ENCODE data around the gene AURKB.
A peak's percentile ranks its signal among the peaks of the same experiment; 100 is the strongest.
"Not testable (repeated sequence)": the region's sequence is repeated elsewhere in the genome, so short reads cannot be mapped to it uniquely, and the experiment has no call there.

Gene AURKB

DNA sequence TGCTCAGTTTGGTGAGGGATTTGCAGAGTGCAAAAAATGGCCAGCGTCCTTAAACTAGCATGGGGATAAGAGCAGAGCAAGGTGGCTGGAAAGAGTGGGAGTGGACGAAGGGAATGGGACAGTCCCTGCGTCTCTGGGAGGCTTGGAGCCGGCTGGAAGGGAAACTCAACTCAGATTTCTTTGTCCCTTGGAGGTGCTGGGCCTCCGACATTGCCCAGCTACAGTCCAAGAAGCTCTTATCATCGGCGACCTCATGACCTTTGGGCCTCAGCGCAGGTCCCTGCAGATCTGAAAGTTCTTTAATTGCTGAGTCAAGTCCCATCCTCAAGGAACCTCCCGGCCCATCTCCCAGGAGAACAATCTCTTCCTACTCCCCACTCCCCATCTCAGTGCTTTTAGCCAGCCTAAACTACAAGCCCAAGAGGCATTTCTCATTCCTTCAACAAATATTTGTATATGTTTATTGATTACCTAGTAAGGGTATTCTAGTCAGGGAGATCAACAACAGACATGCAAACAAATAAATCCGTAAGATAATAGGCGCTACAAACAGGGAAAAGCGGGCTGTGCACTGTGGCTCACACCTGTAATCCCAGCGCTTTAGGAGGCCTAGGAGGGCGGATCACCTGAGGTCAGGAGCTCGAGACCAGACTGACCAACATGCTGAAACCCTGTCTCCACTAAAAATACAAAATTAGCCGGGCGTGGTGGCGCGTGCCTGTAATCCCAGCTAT lies 33.2 kb downstream of the AURKB start:
- Histone ChIP-seq H3K4me3 (ENCODE audit: low read depth in 1 of 2, low read length in 1 of 2) (peak overlapping the region; percentile 68 to 85), H3K27ac (no peak overlapping the region), H3K9me3 (no peaks in the 10 kb centered on the region), H3K36me3 (no peaks in the 10 kb centered on the region), H3K4me1 (ENCODE audit: control insufficient read depth in 1 of 2, insufficient read depth in 1 of 2, low read depth in 1 of 2, low read length in 1 of 2) (peaks cover 33 to 38% of the 10 kb centered on the region in 2 experiments), H3K27me3 (peaks cover 4% of the 10 kb centered on the region)
- TF ChIP-seq, protein P1, sequence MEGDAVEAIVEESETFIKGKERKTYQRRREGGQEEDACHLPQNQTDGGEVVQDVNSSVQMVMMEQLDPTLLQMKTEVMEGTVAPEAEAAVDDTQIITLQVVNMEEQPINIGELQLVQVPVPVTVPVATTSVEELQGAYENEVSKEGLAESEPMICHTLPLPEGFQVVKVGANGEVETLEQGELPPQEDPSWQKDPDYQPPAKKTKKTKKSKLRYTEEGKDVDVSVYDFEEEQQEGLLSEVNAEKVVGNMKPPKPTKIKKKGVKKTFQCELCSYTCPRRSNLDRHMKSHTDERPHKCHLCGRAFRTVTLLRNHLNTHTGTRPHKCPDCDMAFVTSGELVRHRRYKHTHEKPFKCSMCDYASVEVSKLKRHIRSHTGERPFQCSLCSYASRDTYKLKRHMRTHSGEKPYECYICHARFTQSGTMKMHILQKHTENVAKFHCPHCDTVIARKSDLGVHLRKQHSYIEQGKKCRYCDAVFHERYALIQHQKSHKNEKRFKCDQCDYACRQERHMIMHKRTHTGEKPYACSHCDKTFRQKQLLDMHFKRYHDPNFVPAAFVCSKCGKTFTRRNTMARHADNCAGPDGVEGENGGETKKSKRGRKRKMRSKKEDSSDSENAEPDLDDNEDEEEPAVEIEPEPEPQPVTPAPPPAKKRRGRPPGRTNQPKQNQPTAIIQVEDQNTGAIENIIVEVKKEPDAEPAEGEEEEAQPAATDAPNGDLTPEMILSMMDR (IDR thresholded peaks at IDR 0.05): no peak

DNA sequence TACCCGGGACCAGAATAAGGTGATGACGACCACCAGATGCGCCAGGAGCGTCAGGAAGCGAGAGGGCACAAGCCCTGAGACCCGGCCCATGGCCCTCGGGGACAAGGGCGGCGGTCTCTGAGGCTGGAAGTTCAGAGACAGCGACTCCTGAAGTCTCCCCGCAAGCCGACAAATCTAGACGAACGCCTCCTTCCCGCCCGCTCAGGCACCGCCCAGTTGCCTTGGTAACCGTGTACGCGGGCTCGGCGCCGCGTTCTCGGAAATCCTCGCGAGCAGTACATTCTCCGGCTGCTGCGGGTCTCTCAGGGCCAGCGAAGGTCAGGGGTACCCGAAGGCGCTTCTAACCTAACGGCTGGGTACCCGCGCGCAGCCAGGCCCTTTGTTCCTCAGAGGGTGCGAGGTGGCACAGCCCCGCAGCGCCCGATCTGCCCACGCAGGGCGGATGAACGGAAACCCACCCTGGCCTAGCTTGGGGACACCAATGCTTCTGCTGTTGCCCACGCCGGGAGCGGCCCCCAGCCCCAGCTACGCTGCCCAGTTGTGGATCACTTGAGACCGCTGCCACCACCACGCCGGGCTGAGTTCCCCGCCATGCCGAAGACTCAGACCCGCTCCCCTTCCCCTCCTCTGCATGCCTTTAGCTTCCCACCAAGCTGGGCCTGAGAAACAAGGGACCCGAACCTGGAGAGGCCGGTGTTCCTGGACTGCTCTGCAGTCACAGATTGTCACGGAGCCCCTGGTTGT lies 34.0 kb downstream of the AURKB start, which contains the start of gene TMEM107:
Gene TMEM107 (minus strand): TSS at position 184 of the 744 bp plus-strand sequence. CDS start 94 bp downstream, at position 90.
- TF ChIP-seq, protein P1 (IDR thresholded peaks at IDR 0.05): no peak
- peak within 1 kb of the TSS; percentile 68 to 85 for H3K4me3 ChIP-seq (ENCODE audit: low read depth in 1 of 2, low read length in 1 of 2)
- peaks cover 33 to 38% of the 10 kb centered on the region in 2 experiments for H3K4me1 ChIP-seq (ENCODE audit: control insufficient read depth in 1 of 2, insufficient read depth in 1 of 2, low read depth in 1 of 2, low read length in 1 of 2)
- no peaks in the 10 kb centered on the region for H3K9me3 ChIP-seq
- H3K36me3 ChIP-seq: no peaks in the 10 kb centered on the region
- H3K27me3 ChIP-seq: no peaks in the 10 kb centered on the region
- peak within 1 kb of the TSS; percentile 64 for H3K27ac ChIP-seq

DNA sequence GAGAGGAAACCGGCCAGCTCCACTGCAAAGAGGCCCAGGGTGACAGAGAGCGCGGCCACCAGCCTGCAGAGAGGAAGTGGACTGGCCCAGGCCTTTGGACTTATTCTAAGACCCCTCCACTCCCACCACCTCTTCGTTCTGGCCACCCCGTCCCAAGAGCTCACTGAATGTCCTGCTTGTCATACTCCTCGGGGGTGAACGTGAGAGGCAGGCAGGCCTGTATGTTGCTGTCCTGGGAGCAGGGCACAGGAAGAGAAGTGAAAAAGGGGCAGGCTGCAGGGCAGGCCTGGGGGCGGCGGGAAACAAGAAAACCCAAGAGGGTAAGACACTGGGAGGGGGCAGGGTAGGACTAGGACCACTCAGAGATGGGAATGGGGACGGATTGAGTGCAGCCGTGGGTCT lies 34.6 kb downstream of the AURKB start:
- peaks cover 33 to 38% of the 10 kb centered on the region in 2 experiments for H3K4me1 ChIP-seq (ENCODE audit: control insufficient read depth in 1 of 2, insufficient read depth in 1 of 2, low read depth in 1 of 2, low read length in 1 of 2)
- H3K4me3 ChIP-seq (ENCODE audit: low read depth in 1 of 2, low read length in 1 of 2): peak overlapping the region; percentile 68 to 85
- H3K36me3 ChIP-seq: no peaks in the 10 kb centered on the region
- TF ChIP-seq, protein P1 (IDR thresholded peaks at IDR 0.05): no peak
- peak overlapping the region; percentile 64 for H3K27ac ChIP-seq
- no peaks in the 10 kb centered on the region for H3K27me3 ChIP-seq
- H3K9me3 ChIP-seq: no peaks in the 10 kb centered on the region

DNA sequence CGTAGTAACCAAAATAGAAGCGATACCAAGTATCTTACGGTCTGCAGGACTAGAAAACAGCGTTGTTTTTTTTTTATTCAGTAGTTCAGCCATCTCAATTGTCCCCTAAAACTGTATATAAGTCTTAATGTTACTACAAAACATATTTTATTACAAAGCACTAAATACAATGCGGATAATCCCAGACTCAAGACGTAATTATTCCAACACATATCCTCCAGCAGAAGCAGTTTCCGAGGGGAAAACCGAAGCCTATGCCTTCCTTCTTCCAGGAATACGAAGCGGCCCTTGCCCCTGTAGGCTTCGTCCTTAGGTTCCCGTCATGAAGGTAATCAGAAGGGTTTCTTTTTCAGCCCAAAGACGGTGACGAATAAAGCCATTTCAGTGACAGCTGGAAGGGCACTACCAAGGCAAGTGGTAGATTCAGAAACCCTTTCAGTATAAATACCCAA lies 36.5 kb downstream of the AURKB start:
- Histone ChIP-seq H3K4me3 (ENCODE audit: low read depth in 1 of 2, low read length in 1 of 2) (peak overlapping the region; percentile 69 to 83), H3K4me1 (ENCODE audit: control insufficient read depth in 1 of 2, insufficient read depth in 1 of 2, low read depth in 1 of 2, low read length in 1 of 2) (peaks cover 33 to 38% of the 10 kb centered on the region in 2 experiments), H3K27ac (peak overlapping the region; percentile 94), H3K27me3 (no peaks in the 10 kb centered on the region), H3K9me3 (no peaks in the 10 kb centered on the region), H3K36me3 (no peaks in the 10 kb centered on the region)
- TF ChIP-seq, protein P1 (IDR thresholded peaks at IDR 0.05): no peak

DNA sequence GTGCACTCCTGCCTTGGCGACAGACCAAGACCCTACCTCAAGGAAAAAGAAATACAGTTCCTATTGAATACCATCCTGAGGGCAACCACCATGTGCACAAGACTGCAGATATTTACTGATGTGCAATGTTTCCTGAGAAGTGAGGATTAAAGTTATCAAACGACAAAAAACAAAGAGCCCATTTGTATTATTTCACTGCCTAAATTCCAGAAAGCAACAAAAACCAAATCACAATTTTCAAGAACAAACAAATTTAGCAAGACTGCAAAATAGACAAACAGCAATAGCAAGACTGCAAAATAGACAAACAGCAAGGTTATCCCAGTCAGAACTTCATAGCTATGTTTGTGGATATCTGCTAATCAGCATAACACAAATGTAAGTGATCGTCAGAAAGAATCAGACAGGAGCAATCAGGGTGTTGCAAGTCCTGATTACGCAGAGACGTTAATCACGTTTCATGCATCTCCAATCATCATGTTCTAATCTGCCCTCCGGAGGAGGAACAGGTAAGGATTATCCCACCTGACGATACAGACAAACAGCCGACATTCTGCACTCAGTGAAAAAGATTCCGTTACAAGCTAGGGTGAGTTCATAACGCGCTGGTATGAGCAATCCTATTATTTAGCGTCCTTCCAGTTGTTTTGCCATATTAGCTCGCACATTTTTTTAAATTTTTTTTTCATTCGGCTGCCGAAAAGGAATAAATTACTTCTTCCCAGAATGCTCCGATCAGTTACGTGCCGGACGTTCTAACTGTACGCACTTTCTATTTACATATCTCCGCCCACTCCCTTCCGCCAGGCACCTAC lies 37.1 kb downstream of the AURKB start:
- peak overlapping the region; percentile 69 to 83 for H3K4me3 ChIP-seq (ENCODE audit: low read depth in 1 of 2, low read length in 1 of 2)
- H3K27ac ChIP-seq: peak overlapping the region; percentile 94
- H3K9me3 ChIP-seq: no peaks in the 10 kb centered on the region
- H3K27me3 ChIP-seq: no peaks in the 10 kb centered on the region
- TF ChIP-seq, protein P1 (IDR thresholded peaks at IDR 0.05): no peak
- no peaks in the 10 kb centered on the region for H3K36me3 ChIP-seq
- peaks cover 33 to 38% of the 10 kb centered on the region in 2 experiments for H3K4me1 ChIP-seq (ENCODE audit: control insufficient read depth in 1 of 2, insufficient read depth in 1 of 2, low read depth in 1 of 2, low read length in 1 of 2)

DNA sequence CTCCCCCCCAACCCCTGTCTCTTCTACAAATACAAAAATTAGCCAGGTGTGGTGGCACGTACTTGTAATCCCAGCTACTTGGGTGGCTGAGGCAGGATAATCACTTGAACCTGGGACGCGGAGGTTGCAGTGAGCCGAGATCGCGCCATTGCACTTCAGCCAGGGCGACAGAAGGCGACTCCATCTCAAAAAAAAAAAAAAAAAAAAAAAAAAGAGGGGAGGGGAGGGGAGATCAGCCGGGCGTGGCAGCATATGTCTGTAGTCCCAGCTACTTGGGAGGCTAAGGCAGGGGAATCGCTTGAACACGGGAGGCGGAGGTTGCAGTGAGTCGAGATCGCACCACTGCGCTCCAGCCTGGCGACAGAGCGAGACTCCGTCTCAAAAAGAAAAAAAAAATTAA lies 40.2 kb downstream of the AURKB start:
- H3K4me1 ChIP-seq (ENCODE audit: control insufficient read depth in 1 of 2, insufficient read depth in 1 of 2, low read depth in 1 of 2, low read length in 1 of 2): peaks cover 17 to 20% of the 10 kb centered on the region in 2 experiments
- not testable (repeated sequence) for H3K27me3 ChIP-seq; H3K36me3 ChIP-seq; H3K27ac ChIP-seq; H3K4me3 ChIP-seq (ENCODE audit: low read depth in 1 of 2, low read length in 1 of 2); H3K9me3 ChIP-seq
